Loucy (cell line): ENCODE data around the gene CCDC149.

Experiments used
- H2AFZ ChIP-seq: fragments of 200-600 bp; sonication (generic); 2 replicates; pipeline ENCODE4 v1.6.0; 2016; ENCODE audit warnings: antibody characterized with exemption, mild to moderate bottlenecking, low read length, moderate library complexity
- H3F3A ChIP-seq: fragments of 200-600 bp; 2 replicates; pipeline ENCODE4 v1.6.0; 2016; ENCODE audit warnings: antibody characterized with exemption, low read depth, mild to moderate bottlenecking
- H3K27me3 ChIP-seq: fragments of 200-600 bp; sonication (generic); 2 replicates; pipeline ENCODE4 v1.6.1; 2014; ENCODE audit warnings: low read length, mild to moderate bottlenecking; ENCODE audit not compliant: insufficient read depth, poor library complexity, severe bottlenecking
- H3K36me3 ChIP-seq: fragments of 200-600 bp; sonication (generic); 2 replicates; pipeline ENCODE4 v1.6.1; 2016; ENCODE audit warnings: low read length; ENCODE audit not compliant: insufficient read depth
- H3K4me1 ChIP-seq: fragments of 200-600 bp; sonication (generic); 2 replicates; pipeline ENCODE4 v1.5.1; 2014; ENCODE audit warnings: low read length, mild to moderate bottlenecking; ENCODE audit not compliant: insufficient read depth, poor library complexity, severe bottlenecking
- H3K4me2 ChIP-seq: fragments of 200-600 bp; sonication (generic); 2 replicates; pipeline ENCODE4 v1.6.0; 2014; ENCODE audit warnings: antibody characterized with exemption, low read length, low read depth, mild to moderate bottlenecking; ENCODE audit not compliant: poor library complexity, severe bottlenecking
- H3K4me3 ChIP-seq: fragments of 200-600 bp; sonication (generic); 2 replicates; pipeline ENCODE4 v1.5.1; 2014; ENCODE audit warnings: low read length, mild to moderate bottlenecking, mixed read lengths; ENCODE audit not compliant: poor library complexity, severe bottlenecking
- H3K79me2 ChIP-seq: fragments of 200-600 bp; sonication (generic); 2 replicates; pipeline ENCODE4 v1.6.1; 2014; ENCODE audit warnings: low read length; ENCODE audit not compliant: insufficient read depth
- H3K9ac ChIP-seq: fragments of 200-600 bp; sonication (generic); 2 replicates; pipeline ENCODE4 v1.6.0; 2014; ENCODE audit warnings: mild to moderate bottlenecking, low read depth, low read length, moderate library complexity; ENCODE audit not compliant: poor library complexity, severe bottlenecking
- H3K9me2 ChIP-seq: fragments of 200-600 bp; sonication (generic); replicated peaks from 2 replicates; pipeline ENCODE4 v1.6.1; 2016; ENCODE audit warnings: low read depth, low read length, mixed read lengths
- H3K9me3 ChIP-seq: fragments of 200-600 bp; sonication (generic); 2 replicates; pipeline ENCODE4 v1.6.1; 2014; ENCODE audit warnings: mild to moderate bottlenecking, antibody characterized with exemption, low read length, low read depth; ENCODE audit not compliant: insufficient read depth
- H4K20me1 ChIP-seq: fragments of 200-600 bp; sonication (generic); 2 replicates; pipeline ENCODE4 v1.6.0; 2014; ENCODE audit warnings: antibody characterized with exemption, low read length, mild to moderate bottlenecking; ENCODE audit not compliant: insufficient read depth, poor library complexity, severe bottlenecking
- EZH2phosphoT487 ChIP-seq: fragments of 200-600 bp; IDR thresholded peaks from 2 replicates; pipeline ENCODE4 v1.6.1; 2018; ENCODE audit warnings: antibody characterized with exemption, mild to moderate bottlenecking, moderate library complexity, borderline replicate concordance
- TF ChIP-seq, protein P1 (sequence below): fragments of 200-600 bp; sonication (generic); conservative IDR thresholded peaks from 2 replicates; pipeline ENCODE4 v1.5.1; 2014; ENCODE audit warnings: mild to moderate bottlenecking, antibody characterized with exemption, low read length

The CCDC149 gene

DNA sequence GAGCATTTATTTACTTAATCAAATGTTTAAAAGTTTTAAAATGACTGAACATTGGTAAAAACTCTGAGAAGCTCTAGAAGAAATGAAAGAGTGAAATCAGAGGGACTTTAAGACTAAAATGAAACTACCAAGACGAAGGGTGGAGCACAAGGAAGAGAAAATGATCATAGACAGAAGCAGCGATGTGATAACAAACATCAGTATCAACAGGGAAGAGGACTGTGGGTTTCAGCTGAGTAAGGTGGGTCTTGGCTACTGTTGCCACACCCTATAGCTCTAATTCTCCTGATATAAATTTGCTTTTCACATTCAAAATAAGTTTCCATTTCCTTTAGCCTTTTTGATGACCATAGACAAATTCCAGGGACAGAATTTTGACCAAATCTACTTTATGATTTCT lies 99.1 kb downstream of the CCDC149 start:
- Histone ChIP-seq H3K4me2 (no peak overlapping the region), H4K20me1 (no peaks in the 10 kb centered on the region), H3K9ac (no peak overlapping the region), H3K36me3 (no peaks in the 10 kb centered on the region), H3K4me3 (no peak overlapping the region), H3K79me2 (no peaks in the 10 kb centered on the region), H3F3A (no peaks in the 10 kb centered on the region), H3K27me3 (no peaks in the 10 kb centered on the region), H2AFZ (no peak overlapping the region), H3K4me1 (no peaks in the 10 kb centered on the region), H3K9me2 (no peaks in the 10 kb centered on the region), H3K9me3 (peaks cover 3% of the 10 kb centered on the region; the same call in 1 of the 2 replicates)
- TF ChIP-seq, protein P1, sequence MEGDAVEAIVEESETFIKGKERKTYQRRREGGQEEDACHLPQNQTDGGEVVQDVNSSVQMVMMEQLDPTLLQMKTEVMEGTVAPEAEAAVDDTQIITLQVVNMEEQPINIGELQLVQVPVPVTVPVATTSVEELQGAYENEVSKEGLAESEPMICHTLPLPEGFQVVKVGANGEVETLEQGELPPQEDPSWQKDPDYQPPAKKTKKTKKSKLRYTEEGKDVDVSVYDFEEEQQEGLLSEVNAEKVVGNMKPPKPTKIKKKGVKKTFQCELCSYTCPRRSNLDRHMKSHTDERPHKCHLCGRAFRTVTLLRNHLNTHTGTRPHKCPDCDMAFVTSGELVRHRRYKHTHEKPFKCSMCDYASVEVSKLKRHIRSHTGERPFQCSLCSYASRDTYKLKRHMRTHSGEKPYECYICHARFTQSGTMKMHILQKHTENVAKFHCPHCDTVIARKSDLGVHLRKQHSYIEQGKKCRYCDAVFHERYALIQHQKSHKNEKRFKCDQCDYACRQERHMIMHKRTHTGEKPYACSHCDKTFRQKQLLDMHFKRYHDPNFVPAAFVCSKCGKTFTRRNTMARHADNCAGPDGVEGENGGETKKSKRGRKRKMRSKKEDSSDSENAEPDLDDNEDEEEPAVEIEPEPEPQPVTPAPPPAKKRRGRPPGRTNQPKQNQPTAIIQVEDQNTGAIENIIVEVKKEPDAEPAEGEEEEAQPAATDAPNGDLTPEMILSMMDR: no peak
- TF ChIP-seq EZH2phosphoT487: no peak

DNA sequence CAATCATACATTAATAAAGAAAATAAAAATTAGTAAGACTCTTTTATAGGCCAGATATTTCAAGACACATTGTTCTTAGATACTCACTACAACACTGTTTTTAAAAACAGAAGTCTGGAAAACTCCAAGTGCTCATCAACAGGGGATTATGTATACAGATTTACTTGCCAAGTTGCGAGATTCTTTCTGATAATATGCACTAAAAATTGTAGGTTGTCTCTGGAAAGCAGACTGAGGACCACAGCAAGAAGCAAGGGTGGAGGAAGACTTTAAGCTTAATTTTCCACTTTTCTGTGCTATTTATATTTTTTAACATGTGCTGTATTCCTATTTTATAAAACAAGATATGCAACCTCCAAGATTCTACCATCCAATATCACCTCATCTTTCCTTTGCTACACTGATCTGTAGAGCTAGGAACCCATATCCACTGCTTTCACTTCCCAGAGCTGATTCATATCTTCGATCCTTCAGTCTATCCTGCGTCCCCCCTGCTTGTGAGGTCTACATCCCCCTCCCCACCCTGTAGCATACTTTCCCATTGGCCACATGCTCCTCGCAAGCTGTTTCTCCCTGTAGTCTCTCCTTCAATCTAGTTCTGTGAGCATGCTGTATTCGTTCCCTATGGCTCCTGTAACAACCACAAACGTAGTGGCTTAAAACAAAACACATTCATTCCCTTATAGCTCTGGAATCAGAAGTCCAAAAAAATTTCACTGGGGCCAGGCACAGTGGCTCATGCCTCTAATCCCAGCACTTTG lies 101.8 kb downstream of the CCDC149 start:
- H2AFZ ChIP-seq: no peak overlapping the region
- TF ChIP-seq EZH2phosphoT487: no peak
- H3K9me2 ChIP-seq: no peaks in the 10 kb centered on the region
- H3K9ac ChIP-seq: no peak overlapping the region
- H3F3A ChIP-seq: no peaks in the 10 kb centered on the region
- H4K20me1 ChIP-seq: no peaks in the 10 kb centered on the region
- H3K9me3 ChIP-seq: peaks cover 3% of the 10 kb centered on the region; the same call in 1 of the 2 replicates
- H3K79me2 ChIP-seq: no peaks in the 10 kb centered on the region
- no peak overlapping the region for H3K4me3 ChIP-seq
- no peaks in the 10 kb centered on the region for H3K36me3 ChIP-seq
- H3K4me2 ChIP-seq: no peak overlapping the region
- no peaks in the 10 kb centered on the region for H3K27me3 ChIP-seq
- no peaks in the 10 kb centered on the region for H3K4me1 ChIP-seq

DNA sequence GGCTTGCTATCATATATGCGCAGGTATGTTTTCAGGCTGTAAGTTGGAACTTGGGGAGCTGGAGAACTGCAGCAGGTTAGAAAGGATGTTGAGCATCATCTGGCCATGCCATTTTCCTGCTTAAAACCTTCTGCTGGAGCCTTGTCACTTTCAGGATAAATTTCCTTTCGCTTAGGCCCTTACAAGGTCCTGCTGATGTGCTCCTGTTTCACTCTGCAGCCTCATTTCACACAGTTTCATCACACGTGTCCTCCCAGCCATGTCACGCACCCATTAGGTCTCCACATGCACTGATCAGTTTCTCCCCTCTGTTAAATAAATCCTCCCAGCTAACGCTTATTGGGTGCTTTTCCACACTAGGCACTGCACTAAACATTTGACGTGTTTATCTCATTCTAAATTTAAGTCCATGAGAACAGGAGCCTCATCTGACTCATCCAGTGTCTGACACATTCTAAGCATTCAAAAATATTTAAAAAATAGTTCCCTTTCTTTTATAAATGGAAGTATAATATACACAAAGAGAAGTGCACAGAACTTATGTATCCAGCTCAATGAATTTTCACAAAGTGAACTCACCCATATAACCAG lies 102.9 kb downstream of the CCDC149 start:
- H3K4me1 ChIP-seq: no peaks in the 10 kb centered on the region
- TF ChIP-seq, protein P1: no peak
- no peak for TF ChIP-seq EZH2phosphoT487
- H3K4me2 ChIP-seq: no peak overlapping the region
- H4K20me1 ChIP-seq: no peaks in the 10 kb centered on the region
- no peaks in the 10 kb centered on the region for H3K9me2 ChIP-seq
- no peaks in the 10 kb centered on the region for H3K27me3 ChIP-seq
- no peak overlapping the region for H2AFZ ChIP-seq
- no peaks in the 10 kb centered on the region for H3F3A ChIP-seq
- H3K79me2 ChIP-seq: no peaks in the 10 kb centered on the region
- H3K9ac ChIP-seq: no peak overlapping the region
- H3K36me3 ChIP-seq: no peaks in the 10 kb centered on the region
- H3K4me3 ChIP-seq: no peak overlapping the region
- peaks cover 3% of the 10 kb centered on the region; the same call in 1 of the 2 replicates for H3K9me3 ChIP-seq
